NCI-H2196 treated with DMSO at 0.1 percent for 48 hours (cell line): ENCODE data around the gene TEAD3.
A peak's percentile ranks its signal among the peaks of the same experiment; 100 is the strongest.

ENCODE experiments used
- DNase-seq: peaks from one replicate; lab custom pipeline; 2025; ENCODE audit not compliant: unreplicated experiment; lab: John Stamatoyannopoulos, UW

The TEAD3 gene

DNA sequence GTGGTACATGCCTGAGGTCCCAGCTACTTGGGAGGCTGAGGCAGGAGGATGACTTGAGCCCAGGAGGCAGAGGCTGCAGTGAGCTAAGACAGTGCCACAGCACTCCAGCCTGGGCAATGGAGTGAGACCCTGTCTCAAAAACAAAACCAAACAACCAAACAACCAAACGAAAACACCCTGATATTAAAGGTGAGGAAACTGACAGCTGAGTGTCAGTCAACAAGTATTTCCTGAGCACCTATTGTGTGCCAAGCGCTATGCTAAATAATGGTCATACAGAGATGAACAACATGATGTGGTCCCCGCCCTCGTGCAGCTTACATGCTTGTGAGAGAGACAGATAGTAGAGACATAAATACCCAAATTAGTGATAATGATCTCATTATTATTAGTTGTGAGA is 17.7 kb upstream of the TEAD3 start:
- no peak for DNase-seq

DNA sequence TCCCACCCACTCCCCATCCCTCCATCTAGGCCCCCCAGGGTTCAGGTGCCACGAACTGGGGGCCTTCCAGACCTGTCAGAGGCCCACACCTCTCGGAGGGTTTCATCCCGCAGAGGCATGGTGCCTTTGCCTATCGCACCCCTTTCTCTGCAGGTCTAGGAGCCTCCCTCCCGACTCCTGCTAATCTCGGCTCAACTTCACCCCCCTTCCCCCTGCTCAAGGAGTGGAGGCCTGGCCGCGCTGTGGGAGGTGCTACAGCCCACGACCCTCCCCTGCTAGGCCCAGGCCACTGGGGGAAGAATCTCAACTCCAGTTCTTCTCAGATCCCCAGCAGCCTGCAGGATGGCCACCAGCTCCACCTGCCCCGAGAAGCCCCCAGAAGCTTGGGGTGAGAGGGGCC is 15.9 kb upstream of the TEAD3 start, which contains the start of gene TULP1:
TULP1 (minus strand) TSS at position 157 of the 400 bp plus-strand sequence; CDS start at position 119, 38 bp downstream.
- no peak for DNase-seq

DNA sequence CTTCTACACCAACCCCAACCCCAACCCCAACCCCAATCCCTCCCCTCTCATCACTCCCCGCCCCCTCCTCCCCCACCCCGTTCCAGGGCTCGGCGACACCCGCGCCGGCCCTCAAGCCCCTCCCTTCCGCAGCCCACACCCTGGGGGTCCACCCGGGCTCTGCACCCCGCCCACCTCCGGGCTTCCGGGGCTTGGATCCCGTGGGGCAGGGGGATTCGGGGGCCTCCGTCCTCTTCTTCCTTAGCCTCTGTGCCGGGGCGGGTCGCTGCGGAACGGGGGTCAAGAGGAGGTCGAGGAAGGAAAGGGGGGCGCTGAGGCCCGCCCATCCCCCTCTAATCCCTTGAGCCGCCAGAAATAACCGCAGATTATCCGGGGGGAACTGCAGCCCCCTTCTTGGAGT is 15.1 kb upstream of the TEAD3 start:
- DNase-seq: no peak

DNA sequence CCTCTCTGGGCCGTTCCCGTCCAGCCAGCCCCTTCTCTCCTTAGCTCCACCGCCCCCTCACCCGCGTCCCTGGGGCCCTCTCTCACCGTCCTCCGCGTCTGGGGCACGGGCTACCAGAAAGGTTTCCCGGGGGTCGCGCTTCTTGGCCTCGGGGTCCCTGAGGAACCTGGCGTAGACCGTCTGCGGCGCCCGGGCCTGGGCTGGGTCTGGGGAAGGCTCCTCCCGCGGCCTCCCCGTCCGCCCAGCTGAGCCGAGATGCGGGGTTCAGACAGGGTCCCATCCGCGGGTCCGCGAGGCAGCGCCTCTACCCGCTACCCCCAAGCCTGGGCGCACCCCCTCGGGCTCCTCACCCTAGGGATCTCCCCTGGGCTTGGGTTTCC is 14.7 kb upstream of the TEAD3 start:
- DNase-seq: no peak

DNA sequence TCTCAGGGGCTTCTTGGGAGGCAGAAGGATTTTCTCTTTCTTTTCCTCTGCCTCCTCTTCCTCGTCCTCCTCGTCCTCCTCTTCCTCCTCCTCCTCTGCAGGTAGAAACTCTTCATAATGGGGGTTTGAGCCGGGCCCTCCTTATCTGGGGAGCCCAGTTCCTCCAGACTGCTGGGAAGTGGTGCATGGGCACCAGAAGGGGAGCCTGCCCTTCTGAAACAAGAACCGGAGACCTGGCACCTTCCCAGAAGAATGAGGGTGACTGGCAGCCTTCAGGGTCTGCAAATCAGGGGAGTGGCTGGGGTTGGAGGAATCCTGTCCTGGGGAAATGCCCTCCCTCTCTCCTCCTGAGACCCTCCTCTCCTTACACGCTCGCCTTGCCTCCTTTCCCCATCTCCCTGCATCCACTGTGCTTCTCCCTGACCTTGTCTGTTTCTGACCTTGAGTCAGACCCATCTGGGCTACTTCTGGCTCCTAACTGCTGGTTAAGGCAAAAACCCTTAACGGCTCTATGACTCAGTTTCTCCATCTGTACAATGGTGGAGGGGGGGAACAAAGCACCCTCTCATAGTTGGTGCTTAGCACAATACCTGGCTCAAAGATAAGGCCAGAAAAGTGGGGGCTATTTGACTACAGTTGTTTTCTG is 14.2 kb upstream of the TEAD3 start:
- no peak for DNase-seq

DNA sequence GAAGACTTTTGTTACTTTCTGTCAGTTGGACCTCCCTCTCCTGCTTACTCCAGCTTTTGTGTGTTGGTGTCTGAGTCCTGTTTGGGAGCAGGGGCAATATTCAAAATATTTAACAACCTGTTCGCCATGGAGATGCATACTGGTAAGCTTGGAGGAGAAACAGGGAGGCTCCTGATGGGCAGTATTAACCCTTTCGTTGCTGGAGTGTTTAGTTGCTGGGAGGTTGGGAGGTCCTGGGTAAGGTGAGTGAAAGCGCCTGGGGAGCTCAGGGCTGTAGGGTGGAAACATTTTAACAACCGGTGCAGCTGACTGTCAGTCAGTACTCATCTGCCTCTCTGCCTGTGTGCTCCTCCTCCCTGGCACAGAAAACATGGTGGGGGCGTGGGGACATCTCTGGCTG is 11.7 kb upstream of the TEAD3 start:
- no peak for DNase-seq

DNA sequence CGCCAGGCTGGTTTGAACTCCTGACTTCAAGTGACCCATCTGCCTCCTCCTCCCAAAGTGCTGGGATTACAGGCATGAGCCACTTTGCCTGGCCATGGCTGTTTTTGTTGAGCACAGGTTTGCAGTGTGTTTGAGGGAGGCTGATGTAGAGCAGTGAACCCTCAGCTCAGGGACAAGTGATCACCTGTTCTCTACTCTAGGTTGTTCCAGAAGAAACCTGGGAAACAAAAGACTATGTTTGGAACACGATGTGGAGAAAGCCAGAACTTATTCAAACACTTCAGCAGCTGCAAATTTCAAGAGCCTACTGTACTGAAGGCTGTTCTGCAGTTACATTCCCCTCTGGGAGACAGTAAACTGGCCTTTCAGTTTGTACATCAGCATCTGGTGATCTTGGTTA is 11.1 kb upstream of the TEAD3 start:
- DNase-seq: no peak

DNA sequence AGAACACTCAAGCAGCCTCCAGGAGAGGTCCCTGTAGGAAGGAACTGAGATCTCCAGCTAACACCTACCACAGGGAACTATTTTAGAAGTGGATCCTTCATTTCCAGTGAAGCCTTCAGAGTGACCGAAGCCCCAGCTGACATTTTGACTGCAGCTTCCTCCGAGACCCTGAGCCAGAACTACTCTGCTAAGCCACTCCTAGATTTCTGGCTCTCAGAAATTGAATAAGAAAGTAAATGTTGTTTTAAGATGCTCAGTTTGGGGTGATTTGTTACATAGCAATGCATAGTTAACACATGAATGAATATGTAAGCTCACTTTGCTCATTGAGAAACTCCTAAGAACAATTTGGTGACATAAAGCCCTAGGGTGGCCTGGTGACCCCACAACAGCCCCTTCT is 10.3 kb upstream of the TEAD3 start:
- no peak for DNase-seq

DNA sequence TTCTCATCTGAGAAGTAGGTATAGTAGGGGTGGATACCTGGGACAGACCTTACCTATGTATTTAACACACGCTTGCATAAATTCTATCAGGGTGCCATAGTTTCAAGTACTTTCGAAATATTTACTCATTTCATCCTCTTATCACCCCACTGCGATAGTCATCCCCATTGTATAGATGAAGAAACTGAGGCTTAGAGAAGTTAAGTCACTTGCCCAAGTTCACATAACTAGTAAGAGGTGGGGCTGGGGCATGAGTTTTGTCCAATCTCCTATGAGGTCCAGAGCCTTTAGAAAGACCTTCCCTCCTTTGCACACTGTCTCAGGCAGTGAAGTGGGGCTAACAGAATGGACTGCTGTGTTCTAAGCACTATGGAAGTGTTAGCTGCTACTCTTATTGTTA is 9.7 kb upstream of the TEAD3 start:
- DNase-seq: no peak

DNA sequence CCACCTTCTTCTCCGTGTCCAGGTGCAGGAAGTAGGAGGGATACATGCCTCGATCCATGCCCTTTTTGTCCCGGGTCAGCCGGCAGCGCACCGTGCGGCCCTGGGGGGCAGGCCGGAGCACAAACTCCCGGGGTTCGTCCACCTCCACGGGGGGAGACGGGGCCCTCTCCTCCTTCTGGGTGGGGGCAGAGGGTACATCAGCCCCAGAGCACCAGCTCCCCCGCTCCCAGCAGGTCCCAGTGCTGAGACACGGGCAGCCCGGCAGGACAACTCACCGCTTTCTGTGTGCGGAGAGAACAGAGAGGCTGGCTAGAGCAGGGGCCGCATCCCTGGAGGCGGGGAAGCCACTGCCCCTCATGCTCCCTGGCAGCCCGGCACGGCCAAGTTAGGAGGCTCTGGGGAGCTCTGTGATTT is 9.1 kb upstream of the TEAD3 start:
- DNase-seq: no peak

DNA sequence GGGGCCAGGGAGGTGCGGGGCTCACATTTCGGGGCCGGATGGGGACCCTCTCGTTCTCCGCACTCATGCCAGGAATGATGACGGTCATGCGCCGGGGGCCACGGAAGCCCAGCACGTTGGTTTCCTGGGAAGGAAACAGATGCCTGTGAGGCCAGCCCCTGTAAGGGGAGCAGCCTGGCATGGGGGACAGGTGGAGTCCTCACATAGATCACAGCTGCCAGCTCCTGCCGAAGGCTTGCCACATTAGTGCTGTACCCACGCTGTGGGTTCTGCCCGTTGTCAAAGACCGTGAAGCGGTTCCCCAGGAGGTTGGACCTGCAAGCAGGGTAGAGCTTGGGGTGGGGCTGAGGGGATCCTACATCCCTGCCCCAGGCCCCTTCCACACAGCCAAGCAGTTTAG is 6.7 kb upstream of the TEAD3 start:
- DNase-seq: no peak

DNA sequence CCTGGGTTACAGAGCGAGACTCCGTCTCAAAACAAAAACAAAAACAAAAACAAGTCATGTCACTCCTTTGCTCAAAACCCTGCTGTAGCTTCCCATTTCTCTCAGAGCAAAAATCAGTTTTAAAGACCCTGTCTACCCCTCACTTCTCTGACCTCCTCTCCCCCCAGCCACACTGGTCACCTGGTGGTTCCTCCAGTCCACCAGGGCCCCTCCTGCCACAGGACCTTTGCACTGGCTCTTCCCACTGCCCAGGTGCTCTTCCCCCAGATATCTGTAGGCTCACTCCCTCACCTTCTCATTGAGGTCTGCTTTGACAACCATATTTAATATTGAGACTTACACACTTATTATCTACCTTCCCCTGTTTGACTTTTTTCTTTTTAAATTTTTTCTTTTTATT is 4.9 kb upstream of the TEAD3 start:
- DNase-seq: no peak

DNA sequence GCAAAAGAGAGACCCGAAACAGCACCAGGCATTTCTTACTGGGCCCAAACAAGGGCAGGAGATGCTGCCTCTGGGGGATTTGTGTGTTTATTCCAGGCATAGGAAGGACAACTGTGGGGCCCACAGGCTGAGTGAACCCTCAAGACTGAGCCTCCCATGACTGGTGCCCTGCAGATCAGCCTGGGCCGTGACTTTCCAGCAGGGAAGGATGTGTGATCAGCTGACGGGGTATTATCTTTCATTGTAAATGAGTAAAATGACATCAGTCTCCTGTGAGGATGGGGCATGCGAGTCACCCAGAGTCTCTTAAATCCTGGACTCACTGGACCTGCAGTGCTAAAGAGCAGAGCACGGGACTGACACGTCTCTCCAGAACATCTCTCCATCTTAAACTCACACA is 3.9 kb upstream of the TEAD3 start:
- DNase-seq: peak; percentile 57

DNA sequence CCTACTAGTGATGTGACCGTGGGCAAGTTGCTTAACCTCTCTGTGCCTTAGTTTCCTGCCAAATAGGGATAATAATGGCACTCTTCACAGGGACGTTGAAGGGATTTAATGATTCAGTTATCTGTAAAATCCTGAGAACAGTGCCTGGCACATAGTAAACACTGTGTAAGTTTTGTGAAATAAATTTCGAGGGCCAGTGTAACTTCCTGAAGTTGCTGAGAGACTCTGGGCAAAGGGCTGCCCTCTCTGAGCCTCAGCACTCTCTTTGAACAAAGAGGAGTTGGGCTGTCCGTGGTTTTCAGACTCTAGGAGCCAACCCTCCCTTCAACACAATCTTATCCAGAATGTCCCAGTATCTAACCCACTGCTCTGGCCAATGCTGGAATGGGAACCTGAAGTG is 2.5 kb upstream of the TEAD3 start:
- DNase-seq: no peak

DNA sequence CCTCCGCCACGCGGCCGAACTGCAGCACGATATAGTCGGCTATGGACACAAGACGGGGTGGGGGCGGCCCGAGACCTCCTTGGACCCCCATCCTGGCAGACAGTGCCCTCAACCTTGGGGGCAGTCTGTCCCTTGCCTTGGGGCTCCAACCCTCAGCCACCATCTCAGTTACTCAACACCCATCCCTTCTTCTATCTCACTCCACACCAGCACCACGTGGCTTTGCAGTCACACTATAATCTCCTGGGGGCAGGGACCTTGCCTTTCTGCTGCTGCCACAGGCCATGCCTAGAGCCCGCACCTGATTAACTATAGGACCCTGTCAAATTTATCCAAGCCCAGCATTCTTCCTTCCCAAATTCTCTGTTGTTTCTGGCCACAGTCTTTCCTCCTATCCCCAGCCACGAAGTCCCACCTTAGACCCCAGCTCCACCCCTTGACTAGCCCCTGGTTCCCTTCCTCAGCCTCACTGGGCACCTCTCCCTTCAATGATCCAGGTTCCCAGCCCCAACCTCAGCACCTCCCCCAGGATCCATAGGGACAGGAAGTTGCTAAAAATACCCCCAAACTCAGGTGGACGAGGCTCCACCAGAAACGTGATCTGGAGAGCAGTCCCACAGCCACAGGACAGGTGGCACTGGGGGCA is 1.7 kb upstream of the TEAD3 start:
- no peak for DNase-seq

DNA sequence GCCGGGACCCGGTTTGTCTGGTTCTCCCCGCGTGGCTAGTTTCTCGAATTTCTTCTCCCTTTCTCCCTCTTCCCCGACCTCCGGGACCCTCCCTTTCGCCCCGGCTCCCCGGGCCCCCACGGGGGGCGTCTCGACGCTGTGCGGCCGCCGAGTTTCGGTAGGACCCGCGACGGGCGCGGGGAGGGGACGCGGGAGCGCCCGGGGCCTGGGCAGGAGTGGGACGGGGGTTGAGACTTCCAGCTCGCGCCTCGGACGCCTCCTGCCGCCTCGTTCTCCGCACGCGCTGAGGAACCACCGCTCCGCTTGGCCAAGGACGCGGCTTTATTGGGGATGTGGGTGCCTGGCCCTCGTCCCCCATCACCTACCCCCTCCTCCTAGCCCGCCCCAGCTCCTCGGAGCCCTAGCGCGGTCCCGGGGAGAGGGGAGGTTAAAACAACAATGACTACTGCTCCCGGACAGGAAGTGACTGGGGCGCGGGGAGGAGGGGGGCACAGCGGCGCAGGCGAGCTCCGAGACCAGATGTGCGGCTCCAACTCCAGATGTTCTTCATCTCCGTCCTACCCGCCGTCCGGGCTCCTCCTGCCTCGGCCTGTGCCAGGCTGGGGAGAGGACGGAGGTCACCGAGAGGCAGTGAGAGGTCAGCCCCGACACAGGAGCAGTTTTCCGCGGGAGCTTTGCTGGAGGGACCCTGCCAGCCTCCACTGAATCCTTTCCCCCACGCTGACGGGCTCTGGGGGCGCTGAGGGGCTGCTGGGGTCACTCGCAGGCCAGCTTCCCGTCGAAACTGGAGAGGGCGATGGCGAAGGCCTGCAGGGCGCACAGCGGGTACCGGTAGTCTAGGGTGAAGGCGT is 917 bp upstream of the TEAD3 start:
- no peak for DNase-seq

DNA sequence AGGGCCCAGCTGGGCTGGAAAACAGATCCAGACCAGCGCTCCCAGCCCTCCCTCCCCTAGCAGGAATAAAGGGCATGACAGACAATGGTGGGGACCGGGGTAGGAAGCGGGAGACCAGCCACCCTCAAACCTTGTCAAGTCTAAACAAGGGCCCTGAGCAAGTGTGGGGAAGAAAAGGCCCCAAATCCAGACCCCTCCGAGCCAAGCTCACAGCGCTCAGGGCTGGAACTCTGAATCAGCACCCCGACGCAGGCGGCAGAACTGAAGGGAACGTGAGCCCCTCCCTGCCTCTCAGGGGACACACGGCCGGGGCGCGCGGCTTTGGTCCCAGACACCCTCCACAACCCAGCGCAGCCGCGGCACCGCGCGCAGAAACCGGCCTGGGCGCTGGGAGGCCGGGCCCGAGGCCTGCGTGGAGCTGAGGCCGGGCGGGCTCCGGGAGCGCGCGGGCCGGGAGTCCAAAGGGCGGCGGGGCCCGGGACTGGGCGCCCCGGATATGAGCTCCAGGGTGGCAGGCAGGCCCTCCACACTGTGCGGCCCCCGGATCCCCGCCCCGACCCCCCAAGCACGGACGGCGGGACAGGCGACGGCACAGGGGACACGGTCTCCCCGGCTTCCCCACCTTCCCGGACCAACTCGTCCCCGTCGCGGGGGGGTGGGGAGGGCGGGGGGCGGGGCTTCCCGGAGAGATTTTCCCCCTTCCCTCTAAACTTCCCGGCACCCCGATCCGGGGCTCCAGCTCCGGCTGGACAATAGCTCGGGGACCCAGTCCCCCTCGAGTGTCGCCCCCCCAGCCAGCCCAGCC is 641 bp downstream of the TEAD3 start:
- DNase-seq: no peak

DNA sequence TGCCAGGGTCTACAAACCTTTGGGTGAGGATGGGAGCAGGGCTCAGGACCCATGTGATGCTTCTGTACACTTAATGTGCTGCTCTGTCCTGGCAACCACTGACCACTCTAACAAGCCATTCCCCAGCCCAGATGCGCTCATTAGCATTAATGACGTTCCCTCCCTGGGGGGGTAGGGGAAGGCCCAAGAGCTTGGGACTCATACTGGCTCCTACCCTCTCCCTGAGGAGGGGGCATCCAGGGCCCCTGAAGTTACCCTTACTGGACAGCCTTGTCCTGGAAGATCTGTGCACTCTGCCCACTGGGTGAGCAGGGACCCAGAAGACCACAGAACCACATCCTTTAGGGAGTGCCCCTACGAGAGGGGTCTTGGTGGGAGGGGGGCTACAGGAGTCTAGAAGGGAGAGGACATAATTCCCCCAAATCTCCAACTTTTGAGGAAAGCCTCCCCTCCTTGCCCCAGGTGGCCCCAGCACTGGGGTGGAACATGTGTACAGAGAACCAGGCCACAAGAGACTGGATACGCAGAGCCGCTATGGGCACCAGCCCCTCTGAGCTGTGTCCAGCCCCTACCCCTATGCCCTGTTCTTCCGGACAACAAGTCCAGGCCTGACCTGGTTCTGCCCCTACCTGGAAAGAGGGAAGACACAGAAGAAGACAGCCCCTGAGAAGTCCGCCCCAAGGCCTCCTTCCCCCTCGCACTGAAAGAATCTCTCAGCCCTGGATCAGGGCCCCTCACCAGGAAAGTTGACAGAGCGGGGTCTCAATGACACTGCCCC is 1.4 kb downstream of the TEAD3 start:
- no peak for DNase-seq

DNA sequence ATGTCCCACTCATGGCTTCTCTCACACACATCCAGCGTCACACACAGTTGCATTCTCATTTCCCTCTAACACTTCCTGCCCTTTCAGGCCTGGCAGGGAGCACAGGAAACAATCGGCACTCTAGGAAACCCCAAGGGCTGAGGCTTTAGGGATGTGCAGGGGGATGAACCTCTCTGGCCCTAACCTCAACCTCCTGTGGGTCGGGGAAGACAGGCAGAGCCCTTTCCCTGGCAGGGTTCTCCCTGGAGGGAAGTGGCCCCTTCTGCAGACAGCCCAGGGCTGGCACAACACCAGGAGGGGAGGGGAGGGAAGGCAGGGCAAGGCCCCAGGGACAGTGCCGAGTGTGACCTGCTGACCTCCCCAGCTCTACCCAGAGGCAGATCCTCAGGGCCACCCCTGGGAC is 2.7 kb downstream of the TEAD3 start:
- DNase-seq: no peak

DNA sequence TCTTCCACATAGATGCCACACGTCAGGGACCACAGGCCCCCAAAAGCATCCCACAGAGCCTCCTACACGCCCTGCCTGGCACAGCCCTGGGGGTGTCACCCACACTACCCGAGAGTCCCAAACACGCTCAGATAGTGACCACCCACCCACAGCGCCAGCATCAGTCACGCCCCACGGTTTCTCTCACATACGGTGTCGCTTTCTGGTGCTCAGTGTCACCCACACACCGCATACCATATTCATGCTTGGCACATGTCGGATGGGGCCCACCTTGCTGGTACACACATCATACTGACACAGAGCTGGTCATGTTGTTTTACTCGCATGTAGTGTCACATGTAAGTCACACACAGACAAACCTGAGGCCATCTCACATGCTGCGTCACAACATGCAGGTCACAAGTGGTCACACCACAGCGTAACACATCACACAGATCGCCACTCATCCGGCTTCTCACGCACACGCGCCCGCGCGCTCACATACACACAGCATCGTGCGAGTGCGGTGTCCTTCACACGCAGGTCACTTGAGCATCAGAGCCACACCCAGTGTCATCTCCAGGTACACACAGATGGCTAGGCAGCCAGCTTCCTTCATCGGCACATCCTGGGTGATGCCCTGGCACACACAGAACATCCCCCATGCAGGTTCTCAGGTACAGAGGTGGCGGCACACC is 3.4 kb downstream of the TEAD3 start:
- no peak for DNase-seq
